IPS-11a (cell line): ENCODE measurements around the gene MYCBPAP.

Experiments
- H3K4me3 ChIP-seq: one replicate; pipeline ENCODE4 v1.5.1; 2013; ENCODE audit warnings: low read depth, low read length, control low read depth

Gene MYCBPAP

GRCh38 chr17:50507871-50508572 is at the start of gene MYCBPAP:
MYCBPAP (plus strand) TSS chr17:50508439; CDS start chr17:50508675, 236 bp downstream.
- peak within 1 kb of the TSS; percentile 47 for H3K4me3 ChIP-seq

GRCh38 chr17:50458701-50459676 is 49.2 kb upstream of the MYCBPAP start:
- no peak overlapping the region for H3K4me3 ChIP-seq

GRCh38 chr17:50459756-50460155 is 48.5 kb upstream of the MYCBPAP start:
- H3K4me3 ChIP-seq: no peak overlapping the region

- H3K4me3 ChIP-seq: no peak overlapping the region
Measured at GRCh38 chr17:50460831-50461526, 47.3 kb upstream of the MYCBPAP start.

- H3K4me3 ChIP-seq: no peak overlapping the region
Measured at GRCh38 chr17:50461550-50462132, 46.6 kb upstream of the MYCBPAP start.

- no peak overlapping the region for H3K4me3 ChIP-seq
Measured at GRCh38 chr17:50462446-50462845, 45.8 kb upstream of the MYCBPAP start.

- H3K4me3 ChIP-seq: no peak overlapping the region
Measured at GRCh38 chr17:50464121-50464520, 44.1 kb upstream of the MYCBPAP start.

GRCh38 chr17:50464736-50465135 is 43.5 kb upstream of the MYCBPAP start:
- no peak overlapping the region for H3K4me3 ChIP-seq

GRCh38 chr17:50465171-50465570 is 43.1 kb upstream of the MYCBPAP start:
- H3K4me3 ChIP-seq: no peak overlapping the region

- H3K4me3 ChIP-seq: no peak overlapping the region
Measured at GRCh38 chr17:50465635-50466034, 42.6 kb upstream of the MYCBPAP start.

GRCh38 chr17:50466371-50467113 is 41.7 kb upstream of the MYCBPAP start:
- no peak overlapping the region for H3K4me3 ChIP-seq

- H3K4me3 ChIP-seq: no peak overlapping the region
Measured at GRCh38 chr17:50467114-50467854, 41.0 kb upstream of the MYCBPAP start.

GRCh38 chr17:50467855-50468303 is 40.4 kb upstream of the MYCBPAP start:
- H3K4me3 ChIP-seq: no peak overlapping the region

- H3K4me3 ChIP-seq: no peak within 1 kb of the TSS
Measured at GRCh38 chr17:50468304-50469207, 39.7 kb upstream of the MYCBPAP start, which contains the start of gene CHAD. CHAD (minus strand) TSS chr17:50468880; CDS start chr17:50468813, 67 bp downstream.

GRCh38 chr17:50469208-50469605 is 39.0 kb upstream of the MYCBPAP start:
- no peak overlapping the region for H3K4me3 ChIP-seq

- no peak overlapping the region for H3K4me3 ChIP-seq
Measured at GRCh38 chr17:50469671-50470305, 38.5 kb upstream of the MYCBPAP start.

- H3K4me3 ChIP-seq: no peak overlapping the region
Measured at GRCh38 chr17:50470426-50470825, 37.8 kb upstream of the MYCBPAP start.
